Astrocyte of the spinal cord (primary cell): ENCODE data around the gene ERCC6.

Experiments used
- DNase-seq: peaks from one replicate; pipeline ENCODE4 v3.0.0; 2011; ENCODE audit warnings: low read depth, low spot score
- H3K4me3 ChIP-seq: 2 replicates; pipeline ENCODE4 v1.5.1; 2011; ENCODE audit warnings: low read depth, mild to moderate bottlenecking, low read length, moderate library complexity
- CTCF ChIP-seq: IDR thresholded peaks from 2 replicates; pipeline ENCODE4 v1.5.1; 2012; ENCODE audit warnings: low read depth, mild to moderate bottlenecking, low read length, inconsistent platforms
- in situ Hi-C: cut with HindIII; loops from 2 replicates; pipeline ENCODE4 v1.10.0; 2017; ENCODE audit warnings: low sequenced_read_pairs

The ERCC6 gene

DNA sequence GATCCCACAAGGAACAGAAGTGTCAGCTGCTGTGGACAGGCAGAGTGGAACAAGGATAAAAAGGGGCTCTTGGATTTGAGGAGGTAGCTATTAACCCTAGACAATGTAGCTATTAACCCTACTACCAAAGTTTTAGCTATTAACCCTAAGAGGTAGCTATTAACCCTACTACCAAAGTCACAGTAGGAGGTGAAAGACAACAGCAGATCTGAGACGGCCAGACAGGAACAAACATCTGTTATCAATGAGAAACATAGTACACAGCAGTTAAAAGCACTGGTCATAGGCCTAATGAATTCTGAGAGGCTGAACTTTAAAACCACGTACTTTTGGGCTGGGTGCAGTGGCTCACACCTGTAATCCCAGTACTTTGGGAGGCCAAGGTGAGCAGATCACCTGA is 11.9 kb downstream of the ERCC6 start:
- no peak overlapping the region for H3K4me3 ChIP-seq
- no peak for TF ChIP-seq CTCF
- DNase-seq = no peak
- in situ Hi-C loops = no loop called here

DNA sequence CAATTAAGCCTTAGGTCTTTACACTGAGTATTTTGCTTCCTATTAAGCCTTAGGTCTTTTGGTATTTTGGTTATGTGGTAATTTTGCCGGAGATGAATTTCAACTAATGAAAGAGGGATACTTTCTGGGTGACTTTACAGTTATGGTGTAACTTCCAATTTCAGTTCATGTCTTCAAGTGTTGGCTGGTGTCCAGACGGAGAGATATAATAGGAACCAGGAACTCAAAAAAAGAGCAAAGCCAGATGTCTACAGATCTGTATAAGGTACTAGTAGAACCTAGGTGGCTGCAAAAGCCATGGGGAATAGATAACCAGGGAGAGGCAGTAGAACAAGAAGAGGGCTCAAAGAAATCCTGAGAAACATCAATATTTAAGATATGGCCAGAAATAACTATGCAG is 12.3 kb downstream of the ERCC6 start:
- no peak for DNase-seq
- in situ Hi-C loops = no loop called here
- no peak overlapping the region for H3K4me3 ChIP-seq
- no peak for TF ChIP-seq CTCF

DNA sequence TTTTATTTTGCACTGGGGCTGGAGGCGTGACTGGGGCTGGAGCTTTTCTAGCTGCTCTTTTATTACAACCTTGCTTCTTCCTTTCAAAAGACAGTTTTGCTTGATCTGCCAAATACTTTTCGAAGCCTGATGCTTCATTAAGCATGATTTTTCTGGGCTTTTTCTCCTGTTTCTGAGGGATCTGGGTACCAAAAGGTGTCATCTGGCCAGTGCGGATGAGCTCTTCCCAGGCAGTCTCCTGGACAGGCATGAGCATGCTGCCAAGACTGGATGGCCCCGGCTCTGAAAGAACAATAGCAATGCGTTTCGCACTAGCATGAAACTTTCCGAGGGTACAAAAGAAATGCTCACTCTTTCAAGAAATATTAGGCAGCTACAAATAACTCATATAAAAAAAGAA is 14.4 kb downstream of the ERCC6 start:
- no peak for TF ChIP-seq CTCF
- no peak for DNase-seq
- no peak overlapping the region for H3K4me3 ChIP-seq
- in situ Hi-C loops = no loop called here

- DNase-seq = no peak
- TF ChIP-seq CTCF = no peak
- in situ Hi-C loops = no loop called here
- no peak overlapping the region for H3K4me3 ChIP-seq
Observed at GRCh38 chr10:49523301-49523700, 15.6 kb downstream of the ERCC6 start.

DNA sequence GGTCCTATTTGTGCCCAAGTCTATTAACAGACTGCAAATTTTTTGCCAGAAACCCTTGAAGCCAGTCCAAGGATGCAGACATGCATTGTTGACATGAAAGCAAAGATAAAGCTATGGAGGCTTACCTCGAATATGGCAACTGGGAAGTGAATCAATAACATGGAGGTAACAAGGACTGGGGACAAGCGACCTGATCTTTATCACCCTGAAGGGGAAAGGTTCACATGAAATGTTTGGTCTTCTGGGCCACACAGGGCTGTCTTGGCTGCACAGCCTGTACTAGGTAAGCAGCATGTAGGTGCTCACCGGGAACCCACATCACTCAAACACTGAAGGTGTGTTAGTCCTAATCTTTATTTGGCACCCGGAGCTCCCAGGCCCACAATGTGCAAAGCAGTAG is 17.9 kb downstream of the ERCC6 start:
- TF ChIP-seq CTCF = no peak
- no peak for DNase-seq
- H3K4me3 ChIP-seq = no peak overlapping the region
- in situ Hi-C loops = no loop called here

DNA sequence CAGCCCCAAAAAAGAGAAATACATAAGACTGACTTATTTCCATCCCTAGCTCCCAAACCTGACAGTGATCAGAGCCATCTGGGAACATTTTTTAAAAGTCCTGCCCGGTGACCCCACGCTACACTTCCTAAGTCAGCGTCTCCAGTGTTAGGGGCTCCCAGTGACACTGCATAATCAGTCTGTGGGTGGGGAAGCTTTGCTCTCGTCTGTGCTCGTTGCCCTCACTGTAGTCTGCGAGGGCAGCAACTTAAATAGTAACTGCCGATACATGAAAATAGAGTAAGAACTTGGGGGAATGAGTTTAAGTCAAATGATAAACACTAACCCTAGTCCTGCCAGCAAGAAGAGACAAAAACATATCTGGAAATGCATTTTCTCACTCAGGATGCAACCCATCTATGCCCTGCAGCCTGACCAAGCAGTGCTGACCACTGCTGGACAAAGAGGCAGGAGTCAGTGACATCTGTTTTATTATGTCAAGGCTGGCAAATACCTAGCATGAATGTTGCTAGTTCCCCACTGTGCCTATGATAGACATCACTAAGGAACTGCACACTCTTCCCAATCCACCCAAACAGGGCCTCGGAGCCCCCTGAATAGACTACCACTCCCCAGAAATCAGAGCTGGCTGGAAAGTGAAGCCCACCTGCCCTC is 18.7 kb downstream of the ERCC6 start:
- no peak for TF ChIP-seq CTCF
- in situ Hi-C loops = no loop called here
- no peak for DNase-seq
- H3K4me3 ChIP-seq = no peak overlapping the region

DNA sequence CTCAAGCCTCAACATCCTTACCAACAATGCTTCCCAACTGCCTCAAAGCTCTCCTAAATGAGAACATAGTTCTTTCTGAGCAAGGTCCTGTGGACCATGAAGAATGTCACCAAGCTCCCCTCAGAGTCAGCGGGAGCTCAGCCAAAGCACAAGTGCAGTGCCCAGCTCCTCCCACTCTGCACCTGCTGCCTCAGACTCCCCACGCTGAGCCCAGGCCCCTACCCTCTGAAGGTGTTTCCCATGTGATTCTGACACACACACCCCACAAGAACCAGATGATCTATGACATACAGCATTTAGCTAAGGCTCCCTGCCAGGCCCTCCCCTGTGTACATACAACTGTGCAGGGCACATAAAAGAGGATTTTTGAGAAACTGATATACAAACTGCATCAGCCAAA is 19.2 kb downstream of the ERCC6 start:
- H3K4me3 ChIP-seq = no peak overlapping the region
- no peak for DNase-seq
- in situ Hi-C loops = no loop called here
- TF ChIP-seq CTCF = no peak
